ENCODE measurements around the gene TRPV3.
"Not testable (repeated sequence)": the region's sequence is repeated elsewhere in the genome, so short reads cannot be mapped to it uniquely, and the experiment has no call there.

The TRPV3 gene

GRCh38 chr17:3472137-3472536, 85.5 kb downstream of the TRPV3 start:
- no peak for DNase-seq (ENCODE audit: low spot score)

GRCh38 chr17:3471599-3471998, 86.0 kb downstream of the TRPV3 start, which contains the start of gene SPATA22:
TSS of gene SPATA22 (minus strand) at chr17:3471819. CDS start at chr17:3469325, 2,494 bp downstream.
- DNase-seq (ENCODE audit: low spot score), result no peak

- DNase-seq (ENCODE audit: low spot score), result no peak
These were observed 88.1 kb downstream of the TRPV3 start for GRCh38 chr17:3469529-3469928.

- not testable (repeated sequence) for DNase-seq (ENCODE audit: low spot score)
These were observed 91.3 kb downstream of the TRPV3 start for GRCh38 chr17:3466355-3466754.
